ENCODE results near the gene BCAP31.

- TF ChIP-seq POLR2A (IDR thresholded peaks at IDR 0.05; ENCODE audit: low read depth, low read length), result no peak
- no peak for TF ChIP-seq POLR2AphosphoS5 (IDR thresholded peaks at IDR 0.05; ENCODE audit: low read depth, low read length)
- TF ChIP-seq TAF1 (IDR thresholded peaks at IDR 0.05; ENCODE audit: borderline replicate concordance, low read depth, low read length), result no peak
Measured at GRCh38 chrX:153765138-153766079, 41.2 kb upstream of the BCAP31 start.
